ENCODE measurements around the gene CSRNP3. TPM values are rescaled to one million over a fixed set of nuclear protein-coding genes. Genes with fewer than 3 reads are reported as not detected.
"Not testable (repeated sequence)": the region's sequence is repeated elsewhere in the genome, so short reads cannot be mapped to it uniquely, and the experiment has no call there.

The CSRNP3 gene
- total and polyA plus RNA-seq, 2 donors (not counting 1 experiment from before 2014, with no cell fraction given): not detected

GRCh38 chr2:165662720-165663119, 193.2 kb downstream of the CSRNP3 start:
- Histone ChIP-seq H3K27me3 (replicated peaks in 1 of 4; ENCODE audit: control extremely low read depth in 1 of 4, control insufficient read depth in 3 of 4, insufficient read depth in 4 of 4, low read length in 3 of 4) (no peaks in the 10 kb centered on the region), H3K4me1 (ENCODE audit: control insufficient read depth in 2 of 2, insufficient read depth in 2 of 2, low read length in 2 of 2) (peaks cover 0 to 8% of the 10 kb centered on the region in 2 donors), H3K36me3 (replicated peaks in 1 of 2; ENCODE audit: control extremely low read depth in 1 of 2, control insufficient read depth in 1 of 2, extremely low read depth in 1 of 2, insufficient read depth in 2 of 2, low read length in 1 of 2) (no peaks in the 10 kb centered on the region), H3K27ac (ENCODE audit: low read length in 2 of 2) (no peak overlapping the region), H3K4me2 (replicated peaks; ENCODE audit: low read depth, low read length, poor library complexity, severe bottlenecking) (no peak overlapping the region), H3K79me2 (ENCODE audit: control insufficient read depth, insufficient read depth, low read length) (no peaks in the 10 kb centered on the region), H3K9me3 (ENCODE audit: control extremely low read depth in 1 of 3, control insufficient read depth in 2 of 3, insufficient read depth in 1 of 3, low read length in 2 of 3) (no peaks in the 10 kb centered on the region), H4K20me1 (ENCODE audit: control insufficient read depth, insufficient read depth, low read length, poor library complexity, severe bottlenecking) (no peaks in the 10 kb centered on the region), H3K9ac (ENCODE audit: low read length) (no peak overlapping the region), H3K4me3 (ENCODE audit: control extremely low read depth in 1 of 5, extremely low read depth in 1 of 5, insufficient read depth in 1 of 5, low read depth in 2 of 5, low read length in 4 of 5) (no peak overlapping the region), H2AFZ (ENCODE audit: insufficient read depth, low read depth, low read length, poor library complexity, severe bottlenecking) (no peak overlapping the region)
- ATAC-seq (ENCODE audit: low read depth): no peak
- intact Hi-C loops (cut with micrococcal nuclease): no loop called here
- TF ChIP-seq EZH2 (IDR thresholded peaks at IDR 0.05; ENCODE audit: borderline replicate concordance, insufficient read depth, low read depth, low read length, poor library complexity, severe bottlenecking): no peak
- no peak for TF ChIP-seq CTCF (IDR thresholded peaks at IDR 0.05)
- ChIA-PET CTCF (no interaction called here), POLR2A (no interaction called here)
- no peak for DNase-seq
- Mint-ChIP-seq H3K4me3 (no peak overlapping the region), H3K27ac (no peak overlapping the region), H3K9me3 (ENCODE audit: insufficient read depth) (no peaks in the 10 kb centered on the region), H3K27me3 (peaks cover 6% of the 10 kb centered on the region), H3K4me1 (peaks cover 15% of the 10 kb centered on the region)

DNA sequence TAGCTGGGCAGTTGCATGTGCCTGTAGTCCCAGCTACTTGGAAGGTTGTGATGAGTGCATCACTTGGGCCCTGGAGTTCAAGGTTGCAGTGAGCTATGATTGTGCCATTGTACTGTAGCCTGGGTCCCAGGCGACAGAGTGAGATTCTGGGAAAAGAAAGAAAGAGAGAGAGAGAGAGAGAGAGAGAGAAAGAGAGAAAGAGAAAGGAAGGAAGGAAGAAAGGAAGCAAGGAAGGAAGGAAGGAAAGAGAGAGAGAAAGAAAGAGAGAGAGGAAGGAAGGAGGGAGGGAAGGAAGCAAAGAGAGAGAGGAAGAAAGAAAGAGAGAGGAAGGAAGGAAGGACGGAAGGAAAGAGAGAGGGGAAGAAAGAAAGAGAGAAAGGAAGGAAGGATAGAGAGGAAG, 196.1 kb downstream of the CSRNP3 start:
- H3K27ac Mint-ChIP-seq: no peak overlapping the region
- intact Hi-C loops (cut with micrococcal nuclease): no loop called here
- Histone ChIP-seq H3K4me2 (replicated peaks; ENCODE audit: low read depth, low read length, poor library complexity, severe bottlenecking) (no peak overlapping the region), H3K79me2 (ENCODE audit: control insufficient read depth, insufficient read depth, low read length) (no peaks in the 10 kb centered on the region), H4K20me1 (ENCODE audit: control insufficient read depth, insufficient read depth, low read length, poor library complexity, severe bottlenecking) (no peaks in the 10 kb centered on the region), H2AFZ (ENCODE audit: insufficient read depth, low read depth, low read length, poor library complexity, severe bottlenecking) (no peak overlapping the region), H3K36me3 (replicated peaks in 1 of 2; ENCODE audit: control extremely low read depth in 1 of 2, control insufficient read depth in 1 of 2, extremely low read depth in 1 of 2, insufficient read depth in 2 of 2, low read length in 1 of 2) (no peaks in the 10 kb centered on the region), H3K9ac (ENCODE audit: low read length) (no peak overlapping the region), H3K27me3 (replicated peaks in 1 of 4; ENCODE audit: control extremely low read depth in 1 of 4, control insufficient read depth in 3 of 4, insufficient read depth in 4 of 4, low read length in 3 of 4) (no peaks in the 10 kb centered on the region), H3K4me3 (ENCODE audit: control extremely low read depth in 1 of 5, extremely low read depth in 1 of 5, insufficient read depth in 1 of 5, low read depth in 2 of 5, low read length in 4 of 5) (no peak overlapping the region), H3K27ac (ENCODE audit: low read length in 2 of 2) (no peak overlapping the region), H3K4me1 (ENCODE audit: control insufficient read depth in 2 of 2, insufficient read depth in 2 of 2, low read length in 2 of 2) (peaks cover 0 to 5% of the 10 kb centered on the region in 2 donors), H3K9me3 (ENCODE audit: control extremely low read depth in 1 of 3, control insufficient read depth in 2 of 3, insufficient read depth in 1 of 3, low read length in 2 of 3) (peaks cover 0 to 2% (median 0%) of the 10 kb centered on the region in 3 donors)
- 100% methylated on average over 2 of the region's 2 CpGs for WGBS (ENCODE audit: insufficient coverage)
- CTCF ChIA-PET: no interaction called here
- DNase-seq (no peak), ATAC-seq (ENCODE audit: low read depth) (no peak)
- TF ChIP-seq EZH2 (IDR thresholded peaks at IDR 0.05; ENCODE audit: borderline replicate concordance, insufficient read depth, low read depth, low read length, poor library complexity, severe bottlenecking) (no peak), CTCF (IDR thresholded peaks at IDR 0.05) (no peak)
- no peaks in the 10 kb centered on the region for H3K27me3 Mint-ChIP-seq
- H3K4me3 Mint-ChIP-seq: no peak overlapping the region
- POLR2A ChIA-PET: no interaction called here
- H3K9me3 Mint-ChIP-seq (ENCODE audit: insufficient read depth): no peaks in the 10 kb centered on the region
- H3K4me1 Mint-ChIP-seq: peaks cover 8% of the 10 kb centered on the region

DNA sequence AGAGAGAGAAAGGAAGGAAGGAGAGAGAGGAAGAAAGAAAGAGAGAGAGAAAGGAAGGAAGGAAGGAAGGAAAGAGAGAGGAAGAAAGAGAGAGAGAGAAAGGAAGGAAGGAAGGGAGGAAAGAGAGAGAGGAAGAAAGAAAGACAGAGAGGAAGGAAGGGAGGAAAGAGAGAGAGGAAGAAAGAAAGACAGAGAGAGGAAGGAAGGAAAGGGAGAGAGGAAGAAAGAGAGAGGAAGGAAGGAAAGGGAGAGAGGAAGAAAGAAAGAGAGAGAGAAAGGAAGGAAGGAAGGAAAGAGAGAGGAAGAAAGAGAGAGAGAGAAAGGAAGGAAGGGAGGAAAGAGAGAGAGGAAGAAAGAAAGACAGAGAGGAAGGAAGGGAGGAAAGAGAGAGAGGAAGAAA, 196.6 kb downstream of the CSRNP3 start:
- DNase-seq; H3K9me3 ChIP-seq (ENCODE audit: control extremely low read depth in 1 of 3, control insufficient read depth in 2 of 3, insufficient read depth in 1 of 3, low read length in 2 of 3); H3K27ac Mint-ChIP-seq; H4K20me1 ChIP-seq (ENCODE audit: control insufficient read depth, insufficient read depth, low read length, poor library complexity, severe bottlenecking); H3K4me1 Mint-ChIP-seq; H3K36me3 ChIP-seq (replicated peaks in 1 of 2; ENCODE audit: control extremely low read depth in 1 of 2, control insufficient read depth in 1 of 2, extremely low read depth in 1 of 2, insufficient read depth in 2 of 2, low read length in 1 of 2); H3K4me1 ChIP-seq (ENCODE audit: control insufficient read depth in 2 of 2, insufficient read depth in 2 of 2, low read length in 2 of 2); H3K9me3 Mint-ChIP-seq (ENCODE audit: insufficient read depth); H3K27me3 ChIP-seq (replicated peaks in 1 of 4; ENCODE audit: control extremely low read depth in 1 of 4, control insufficient read depth in 3 of 4, insufficient read depth in 4 of 4, low read length in 3 of 4); intact Hi-C loops (cut with micrococcal nuclease); CTCF ChIA-PET; H3K27ac ChIP-seq (ENCODE audit: low read length in 2 of 2); H3K4me3 Mint-ChIP-seq; POLR2A ChIA-PET; ATAC-seq (ENCODE audit: low read depth); H3K79me2 ChIP-seq (ENCODE audit: control insufficient read depth, insufficient read depth, low read length); H3K27me3 Mint-ChIP-seq; H2AFZ ChIP-seq (ENCODE audit: insufficient read depth, low read depth, low read length, poor library complexity, severe bottlenecking); H3K4me3 ChIP-seq (ENCODE audit: control extremely low read depth in 1 of 5, extremely low read depth in 1 of 5, insufficient read depth in 1 of 5, low read depth in 2 of 5, low read length in 4 of 5); H3K4me2 ChIP-seq (replicated peaks; ENCODE audit: low read depth, low read length, poor library complexity, severe bottlenecking); H3K9ac ChIP-seq (ENCODE audit: low read length): not testable (repeated sequence)
